Testis (tissue), 3 donors: ENCODE results near the gene PAK5. TPM values are rescaled to one million over a fixed set of nuclear protein-coding genes. Genes with fewer than 3 reads are reported as not detected.

Experiments
- DNase-seq: peaks from one replicate; pipeline ENCODE4 v3.0.0-alpha.2; 2019
- H3K27ac ChIP-seq, 2 donors: fragments of 200-600 bp; sonication (generic); one replicate each; pipeline ENCODE4 v1.5.1; 2019
- H3K27me3 ChIP-seq: fragments of 200-600 bp; sonication (generic); one replicate; pipeline ENCODE4 v1.5.1; 2019
- H3K36me3 ChIP-seq: fragments of 200-600 bp; sonication (generic); one replicate; pipeline ENCODE4 v1.5.1; 2017; ENCODE audit warnings: low read depth; ENCODE audit errors: missing control alignments
- H3K4me1 ChIP-seq: fragments of 200-600 bp; sonication (generic); one replicate; pipeline ENCODE4 v1.5.1; 2019
- H3K4me3 ChIP-seq, 2 donors: fragments of 200-600 bp; sonication (generic); one replicate each; pipeline ENCODE4 v1.5.1; 2017 to 2019
- H3K9me3 ChIP-seq: fragments of 200-600 bp; sonication (generic); one replicate; pipeline ENCODE4 v1.5.1; 2017
- CTCF ChIP-seq, 3 experiments: fragments of 450-650 bp in 2 of 3; fragments of 200-600 bp in 1 of 3; sonication (generic) in 1 of 3; IDR thresholded peaks; one replicate each; pipeline ENCODE4 v1.5.1; 2016 to 2019; ENCODE audit warnings: antibody characterized with exemption in 3 of 3, mild to moderate bottlenecking in 2 of 3, moderate library complexity in 1 of 3
- POLR2A ChIP-seq: fragments of 450-650 bp; IDR thresholded peaks from one replicate; pipeline ENCODE4 v1.6.1; 2017; ENCODE audit warnings: antibody characterized with exemption, mild to moderate bottlenecking, moderate library complexity
- WGBS, 2 donors: methylation state at CpG; one replicate each; pipeline ENCODE4 v1.1.5; 2018; 5-methylcytosine and 5-hydroxymethylcytosine counted together
- intact Hi-C: fragments of 100-400 bp; cut with DNase I; formaldehyde crosslinking; loops from one replicate; pipeline ENCODE4 v1.15.1; 2023; ENCODE audit warnings: low total_unique reads
- polyA plus RNA-seq: library from polyadenylated mRNA; stranded (reverse); fragments of 350-450 nt; fragmentation: Illumina TruSeq; extraction: RNeasy Lipid Tissue Mini Kit (QIAGEN cat#74804); gene quantifications from one replicate; pipeline ENCODE4 v1.2.3, GENCODE V29; 2014; ENCODE audit warnings: low read depth, low replicate concordance; ENCODE audit not compliant: insufficient read depth
- total RNA-seq, 2 donors: library from RNA; depleted of rRNA; stranded (reverse); fragments of >200 nt; gene quantifications; one replicate each; pipeline ENCODE4 v1.2.3, GENCODE V29; 2016

Gene PAK5
- total and polyA plus RNA-seq, 3 donors from 2014 or later: 0.21 to 0.87 (median 0.31) TPM

- Histone ChIP-seq H3K36me3 (no peaks in the 10 kb centered on the region), H3K4me1 (no peaks in the 10 kb centered on the region), H3K4me3 (no peak overlapping the region), H3K27ac (no peak overlapping the region), H3K9me3 (no peaks in the 10 kb centered on the region), H3K27me3 (no peaks in the 10 kb centered on the region)
- 88 to 95% methylated on average over 1 of the region's 1 CpG for WGBS, 2 donors
- intact Hi-C loops: no loop called here
- DNase-seq: no peak
- TF ChIP-seq CTCF (IDR thresholded peaks at IDR 0.05) (no peak), POLR2A (no peak)
Observed at GRCh38 chr20:9566977-9567376, 271.9 kb downstream of the PAK5 start.

- Histone ChIP-seq H3K4me1 (no peaks in the 10 kb centered on the region), H3K9me3 (no peaks in the 10 kb centered on the region), H3K36me3 (no peaks in the 10 kb centered on the region), H3K4me3 (no peak overlapping the region), H3K27me3 (no peaks in the 10 kb centered on the region), H3K27ac (no peak overlapping the region)
- intact Hi-C loops: no loop called here
- TF ChIP-seq POLR2A: no peak
- TF ChIP-seq CTCF (IDR thresholded peaks at IDR 0.05): no peak
- DNase-seq: no peak
- 71 to 78% methylated on average over 20 of the region's 20 CpGs for WGBS, 2 donors
Observed at GRCh38 chr20:9565910-9566550, 272.8 kb downstream of the PAK5 start.

- H3K4me3 ChIP-seq: no peak overlapping the region
- TF ChIP-seq POLR2A: no peak
- no peak for TF ChIP-seq CTCF (IDR thresholded peaks at IDR 0.05)
- no peak overlapping the region for H3K27ac ChIP-seq
- 91 to 92% methylated on average over 4 of the region's 4 CpGs for WGBS, 2 donors
- intact Hi-C loops: no loop called here
- H3K4me1 ChIP-seq: no peaks in the 10 kb centered on the region
- H3K9me3 ChIP-seq: no peaks in the 10 kb centered on the region
- no peak for DNase-seq
- no peaks in the 10 kb centered on the region for H3K36me3 ChIP-seq
- no peaks in the 10 kb centered on the region for H3K27me3 ChIP-seq
Observed at GRCh38 chr20:9557411-9557810, 281.5 kb downstream of the PAK5 start.

- intact Hi-C loops: no loop called here
- Histone ChIP-seq H3K4me1 (no peaks in the 10 kb centered on the region), H3K27ac (no peak overlapping the region), H3K36me3 (no peaks in the 10 kb centered on the region), H3K9me3 (no peaks in the 10 kb centered on the region), H3K27me3 (no peaks in the 10 kb centered on the region), H3K4me3 (no peak overlapping the region)
- WGBS, 2 donors: 84 to 90% methylated on average over 2 of the region's 2 CpGs
- no peak for TF ChIP-seq CTCF (IDR thresholded peaks at IDR 0.05)
- no peak for TF ChIP-seq POLR2A
- no peak for DNase-seq
Observed at GRCh38 chr20:9555781-9556180, 283.1 kb downstream of the PAK5 start.
